HepG2 (cell line): ENCODE results near the gene SAE1. TPM values are rescaled to one million over a fixed set of nuclear protein-coding genes. Genes with fewer than 3 reads are reported as not detected.

ENCODE experiments used
- AHR ChIP-seq: IDR thresholded peaks from 2 replicates; pipeline ENCODE4 v1.6.1; 2018; ENCODE audit warnings: missing genetic modification reagents, missing compliant biosample characterization
- BORCS8-MEF2B ChIP-seq: sonication (generic); formaldehyde crosslinking; IDR thresholded peaks from 2 replicates; pipeline ENCODE4 v1.8.0; 2022; ENCODE audit warnings: mild to moderate bottlenecking, missing genetic modification reagents
- CCAR2 ChIP-seq: fragments of 200-400 bp; formaldehyde crosslinking; optimal IDR thresholded peaks from 2 replicates; pipeline ENCODE3; 2018; ENCODE audit warnings: low read depth, mild to moderate bottlenecking, low read length, moderate library complexity
- CREB1 ChIP-seq, 2 experiments: fragments of 450-650 bp in 1 of 2; IDR thresholded peaks; 2 replicates each; pipeline ENCODE4 v1.6.1; 2016 to 2017; ENCODE audit warnings: control low read depth in 1 of 2, mild to moderate bottlenecking in 1 of 2, missing compliant biosample characterization in 1 of 2, missing genetic modification characterization in 1 of 2
- DPF2 ChIP-seq: sonication (generic); formaldehyde crosslinking; IDR thresholded peaks from 2 replicates; pipeline ENCODE4 v1.4.0; 2020; ENCODE audit warnings: mild to moderate bottlenecking, low read depth, missing genetic modification reagents, borderline replicate concordance
- FOXP1 ChIP-seq, 2 experiments: fragments of 450-650 bp in 1 of 2; IDR thresholded peaks; 2 replicates each; pipeline ENCODE4 v1.6.1; 2017 to 2018; ENCODE audit warnings: antibody characterized with exemption in 1 of 2
- MEIS1 ChIP-seq: sonication (generic); formaldehyde crosslinking; IDR thresholded peaks from 2 replicates; pipeline ENCODE4 v1.9.0; 2021; ENCODE audit warnings: mild to moderate bottlenecking, missing genetic modification reagents, moderate library complexity, borderline replicate concordance
- MTF2 ChIP-seq: sonication (generic); formaldehyde crosslinking; IDR thresholded peaks from 2 replicates; pipeline ENCODE4 v1.5.0; 2020; ENCODE audit warnings: missing genetic modification reagents, borderline replicate concordance
- REPIN1 ChIP-seq: sonication (generic); formaldehyde crosslinking; IDR thresholded peaks from 2 replicates; pipeline ENCODE4 v1.8.0; 2022; ENCODE audit warnings: missing genetic modification reagents, low read depth, mild to moderate bottlenecking, borderline replicate concordance
- SIN3A ChIP-seq: IDR thresholded peaks from 2 replicates; pipeline ENCODE4 v1.6.1; 2011; ENCODE audit warnings: low read depth, mild to moderate bottlenecking, control low read depth, low read length, borderline replicate concordance
- THAP11 ChIP-seq: IDR thresholded peaks from 2 replicates; pipeline ENCODE4 v1.6.1; 2016; ENCODE audit warnings: missing biosample characterization, missing genetic modification reagents
- ZNF207 ChIP-seq: fragments of 450-650 bp; IDR thresholded peaks from 2 replicates; pipeline ENCODE4 v1.6.1; 2016; ENCODE audit warnings: antibody characterized with exemption, borderline replicate concordance
- ZNF549 ChIP-seq: sonication (generic); formaldehyde crosslinking; IDR thresholded peaks from 2 replicates; pipeline ENCODE4 v1.5.0; 2020; ENCODE audit warnings: missing genetic modification reagents
- ZNF552 ChIP-seq: sonication (generic); formaldehyde crosslinking; IDR thresholded peaks from 2 replicates; pipeline ENCODE4 v1.9.0; 2022; ENCODE audit warnings: missing genetic modification reagents, mild to moderate bottlenecking, borderline replicate concordance
- ZNF615 ChIP-seq: sonication (generic); formaldehyde crosslinking; IDR thresholded peaks from 2 replicates; pipeline ENCODE4 v1.5.0; 2020; ENCODE audit warnings: mild to moderate bottlenecking, missing genetic modification reagents, borderline replicate concordance
- ZNF709 ChIP-seq: sonication (generic); formaldehyde crosslinking; IDR thresholded peaks from 2 replicates; pipeline ENCODE4 v1.5.0; 2020; ENCODE audit warnings: mild to moderate bottlenecking, missing genetic modification reagents
- ZNF878 ChIP-seq: sonication (generic); formaldehyde crosslinking; IDR thresholded peaks from 2 replicates; pipeline ENCODE4 v1.8.1; 2023; ENCODE audit warnings: mild to moderate bottlenecking, missing genetic modification reagents, moderate library complexity
- ZSCAN25 ChIP-seq: sonication (generic); formaldehyde crosslinking; IDR thresholded peaks from 2 replicates; pipeline ENCODE4 v1.8.0; 2022; ENCODE audit warnings: mild to moderate bottlenecking, missing genetic modification reagents
- polyA plus RNA-seq, 8 experiments: library from polyadenylated mRNA; depleted of rRNA in 3 of 8; stranded (reverse) in 7 of 8; unstranded in 1 of 8; fragments of >200 nt; fragmentation: Illumina TruSeq in 4 of 8; extraction: Trizol in 4 of 8; gene quantifications; 2 replicates each; pipeline versions ENCODE4 v1.2.1 to v1.2.3, GENCODE V29; 2011 to 2016; ENCODE audit warnings: low read depth in 4 of 8, missing spikeins in 1 of 8, mixed read lengths in 1 of 8; ENCODE audit not compliant: insufficient read depth in 1 of 8
- total RNA-seq, 5 experiments: library from RNA; depleted of rRNA; stranded (reverse); fragments of >200 nt; fragmentation: Illumina TruSeq; extraction: Trizol; gene quantifications; 2 replicates each; pipeline ENCODE4 v1.2.3, GENCODE V29; 2016; ENCODE audit warnings: low read depth in 1 of 5
- TF ChIP-seq, protein P1 (sequence below): sonication (generic); formaldehyde crosslinking; conservative IDR thresholded peaks from 2 replicates; pipeline ENCODE4 v1.4.0; 2020; ENCODE audit warnings: mild to moderate bottlenecking, missing genetic modification reagents, moderate library complexity
- TF ChIP-seq, protein P2 (sequence below): sonication (generic); formaldehyde crosslinking; IDR thresholded peaks from 2 replicates; pipeline ENCODE4 v1.4.0; 2020; ENCODE audit warnings: missing genetic modification reagents
- TF ChIP-seq, protein P3 (sequence below): sonication (generic); formaldehyde crosslinking; IDR thresholded peaks from 2 replicates; pipeline ENCODE4 v1.4.0; 2020; ENCODE audit warnings: missing genetic modification reagents, borderline replicate concordance
- TF ChIP-seq, protein P4 (sequence below), 2 experiments: fragments of 450-650 bp in 1 of 2; sonication (generic) in 1 of 2; formaldehyde crosslinking; IDR thresholded peaks; 2 replicates each; pipeline versions ENCODE4 v1.5.0 to v1.8.0; 2020 to 2022; ENCODE audit warnings: mild to moderate bottlenecking in 1 of 2, missing genetic modification reagents in 1 of 2

The SAE1 gene
- total and polyA plus RNA-seq, 2 of the 13 experiments (the other 11 are each of a cell fraction or from before 2014, with no cell fraction given), result 87.6 to 197 TPM

DNA sequence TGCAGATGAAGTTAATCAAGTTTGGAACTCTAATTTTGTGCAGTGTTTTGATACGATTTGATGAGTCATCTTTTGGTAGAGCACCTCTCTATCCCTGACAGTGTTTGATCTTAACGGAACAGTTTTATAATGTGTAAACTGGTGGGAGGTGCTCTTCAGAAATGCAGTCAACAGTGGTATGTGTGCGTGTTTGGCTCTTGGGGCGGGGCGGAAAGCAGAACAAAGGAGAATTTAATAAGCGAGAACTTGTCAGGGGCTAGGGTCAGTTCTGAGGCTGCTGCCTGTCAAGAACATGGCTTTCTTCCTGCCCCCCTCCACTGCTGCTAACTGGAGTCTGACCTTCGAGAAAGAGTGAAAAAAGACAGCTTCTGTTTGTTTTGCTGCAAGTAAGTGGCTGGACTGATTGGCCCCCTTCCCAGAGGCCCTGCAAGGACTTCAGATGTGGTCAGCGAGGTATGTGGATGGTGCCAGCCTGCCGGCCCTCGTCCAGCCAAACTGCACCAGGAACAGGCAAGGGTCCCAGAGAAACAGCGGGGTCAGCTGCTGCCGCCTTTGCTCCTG is 59.6 kb downstream of the SAE1 start (continued):
- TF ChIP-seq CREB1 (IDR thresholded peaks at IDR 0.05), result no peak
- TF ChIP-seq CREB1 (CRISPR knock-in tag; IDR thresholded peaks at IDR 0.05), result peak; percentile 67
- TF ChIP-seq ZSCAN25 (CRISPR knock-in tag), result no peak
- TF ChIP-seq CCAR2, result no peak
- no peak for TF ChIP-seq ZNF615 (CRISPR knock-in tag)
- TF ChIP-seq, protein P1, sequence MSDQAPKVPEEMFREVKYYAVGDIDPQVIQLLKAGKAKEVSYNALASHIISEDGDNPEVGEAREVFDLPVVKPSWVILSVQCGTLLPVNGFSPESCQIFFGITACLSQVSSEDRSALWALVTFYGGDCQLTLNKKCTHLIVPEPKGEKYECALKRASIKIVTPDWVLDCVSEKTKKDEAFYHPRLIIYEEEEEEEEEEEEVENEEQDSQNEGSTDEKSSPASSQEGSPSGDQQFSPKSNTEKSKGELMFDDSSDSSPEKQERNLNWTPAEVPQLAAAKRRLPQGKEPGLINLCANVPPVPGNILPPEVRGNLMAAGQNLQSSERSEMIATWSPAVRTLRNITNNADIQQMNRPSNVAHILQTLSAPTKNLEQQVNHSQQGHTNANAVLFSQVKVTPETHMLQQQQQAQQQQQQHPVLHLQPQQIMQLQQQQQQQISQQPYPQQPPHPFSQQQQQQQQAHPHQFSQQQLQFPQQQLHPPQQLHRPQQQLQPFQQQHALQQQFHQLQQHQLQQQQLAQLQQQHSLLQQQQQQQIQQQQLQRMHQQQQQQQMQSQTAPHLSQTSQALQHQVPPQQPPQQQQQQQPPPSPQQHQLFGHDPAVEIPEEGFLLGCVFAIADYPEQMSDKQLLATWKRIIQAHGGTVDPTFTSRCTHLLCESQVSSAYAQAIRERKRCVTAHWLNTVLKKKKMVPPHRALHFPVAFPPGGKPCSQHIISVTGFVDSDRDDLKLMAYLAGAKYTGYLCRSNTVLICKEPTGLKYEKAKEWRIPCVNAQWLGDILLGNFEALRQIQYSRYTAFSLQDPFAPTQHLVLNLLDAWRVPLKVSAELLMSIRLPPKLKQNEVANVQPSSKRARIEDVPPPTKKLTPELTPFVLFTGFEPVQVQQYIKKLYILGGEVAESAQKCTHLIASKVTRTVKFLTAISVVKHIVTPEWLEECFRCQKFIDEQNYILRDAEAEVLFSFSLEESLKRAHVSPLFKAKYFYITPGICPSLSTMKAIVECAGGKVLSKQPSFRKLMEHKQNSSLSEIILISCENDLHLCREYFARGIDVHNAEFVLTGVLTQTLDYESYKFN (CRISPR knock-in tag), result peak; percentile 68
- TF ChIP-seq ZNF552 (CRISPR knock-in tag), result no peak
- TF ChIP-seq AHR, result 0 out of 2 replicates have a peak, but pooled peaks have one; percentile 37
- TF ChIP-seq ZNF709, result no peak
- no peak for TF ChIP-seq ZNF549
- TF ChIP-seq REPIN1, result no peak
- TF ChIP-seq, protein P2, sequence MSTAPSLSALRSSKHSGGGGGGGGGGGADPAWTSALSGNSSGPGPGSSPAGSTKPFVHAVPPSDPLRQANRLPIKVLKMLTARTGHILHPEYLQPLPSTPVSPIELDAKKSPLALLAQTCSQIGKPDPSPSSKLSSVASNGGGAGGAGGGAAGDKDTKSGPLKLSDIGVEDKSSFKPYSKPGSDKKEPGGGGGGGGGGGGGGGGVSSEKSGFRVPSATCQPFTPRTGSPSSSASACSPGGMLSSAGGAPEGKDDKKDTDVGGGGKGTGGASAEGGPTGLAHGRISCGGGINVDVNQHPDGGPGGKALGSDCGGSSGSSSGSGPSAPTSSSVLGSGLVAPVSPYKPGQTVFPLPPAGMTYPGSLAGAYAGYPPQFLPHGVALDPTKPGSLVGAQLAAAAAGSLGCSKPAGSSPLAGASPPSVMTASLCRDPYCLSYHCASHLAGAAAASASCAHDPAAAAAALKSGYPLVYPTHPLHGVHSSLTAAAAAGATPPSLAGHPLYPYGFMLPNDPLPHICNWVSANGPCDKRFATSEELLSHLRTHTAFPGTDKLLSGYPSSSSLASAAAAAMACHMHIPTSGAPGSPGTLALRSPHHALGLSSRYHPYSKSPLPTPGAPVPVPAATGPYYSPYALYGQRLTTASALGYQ (CRISPR knock-in tag), result peak; percentile 26; the same call in 1 of the 2 replicates
- TF ChIP-seq THAP11 (CRISPR knock-in tag), result 0 out of 2 replicates have a peak, but pooled peaks have one; percentile 8
- TF ChIP-seq, protein P3, sequence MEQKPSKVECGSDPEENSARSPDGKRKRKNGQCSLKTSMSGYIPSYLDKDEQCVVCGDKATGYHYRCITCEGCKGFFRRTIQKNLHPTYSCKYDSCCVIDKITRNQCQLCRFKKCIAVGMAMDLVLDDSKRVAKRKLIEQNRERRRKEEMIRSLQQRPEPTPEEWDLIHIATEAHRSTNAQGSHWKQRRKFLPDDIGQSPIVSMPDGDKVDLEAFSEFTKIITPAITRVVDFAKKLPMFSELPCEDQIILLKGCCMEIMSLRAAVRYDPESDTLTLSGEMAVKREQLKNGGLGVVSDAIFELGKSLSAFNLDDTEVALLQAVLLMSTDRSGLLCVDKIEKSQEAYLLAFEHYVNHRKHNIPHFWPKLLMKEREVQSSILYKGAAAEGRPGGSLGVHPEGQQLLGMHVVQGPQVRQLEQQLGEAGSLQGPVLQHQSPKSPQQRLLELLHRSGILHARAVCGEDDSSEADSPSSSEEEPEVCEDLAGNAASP (CRISPR knock-in tag), result no peak; the same call in 1 of the 2 replicates
- TF ChIP-seq BORCS8-MEF2B (CRISPR knock-in tag), result no peak
- TF ChIP-seq, protein P4, sequence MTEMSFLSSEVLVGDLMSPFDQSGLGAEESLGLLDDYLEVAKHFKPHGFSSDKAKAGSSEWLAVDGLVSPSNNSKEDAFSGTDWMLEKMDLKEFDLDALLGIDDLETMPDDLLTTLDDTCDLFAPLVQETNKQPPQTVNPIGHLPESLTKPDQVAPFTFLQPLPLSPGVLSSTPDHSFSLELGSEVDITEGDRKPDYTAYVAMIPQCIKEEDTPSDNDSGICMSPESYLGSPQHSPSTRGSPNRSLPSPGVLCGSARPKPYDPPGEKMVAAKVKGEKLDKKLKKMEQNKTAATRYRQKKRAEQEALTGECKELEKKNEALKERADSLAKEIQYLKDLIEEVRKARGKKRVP (CRISPR knock-in tag; IDR thresholded peaks at IDR 0.05), result peak in 1 of 2 experiments; percentile 47; a peak in 1 of 4 replicates
- no peak for TF ChIP-seq ZNF207
- no peak for TF ChIP-seq FOXP1 (IDR thresholded peaks at IDR 0.05)
- TF ChIP-seq FOXP1 (CRISPR knock-in tag; IDR thresholded peaks at IDR 0.05), result peak; percentile 70; the same call in 1 of the 2 replicates
- no peak for TF ChIP-seq MTF2 (CRISPR knock-in tag)
- TF ChIP-seq MEIS1 (CRISPR knock-in tag), result no peak
- TF ChIP-seq SIN3A, result 0 out of 2 replicates have a peak, but pooled peaks have one; percentile 20
- TF ChIP-seq DPF2 (CRISPR knock-in tag), result no peak; the same call in 1 of the 2 replicates
- 0 out of 2 replicates have a peak, but pooled peaks have one; percentile 38 for TF ChIP-seq ZNF878 (CRISPR knock-in tag)
